ENCODE data around the gene DNAH14. TPM values are rescaled to one million over a fixed set of nuclear protein-coding genes. Genes with fewer than 3 reads are reported as not detected.

Gene DNAH14
- total RNA-seq, 1 experiment from 2014 or later, result not detected

GRCh38 chr1:225427235-225428067 is 498.0 kb downstream of the DNAH14 start, which contains the start of gene LBR:
TSS of gene LBR (minus strand) at chr1:225428038. CDS start at chr1:225424075, 3,963 bp downstream.
- DNase-seq (ENCODE audit: low spot score), result no peak

DNA sequence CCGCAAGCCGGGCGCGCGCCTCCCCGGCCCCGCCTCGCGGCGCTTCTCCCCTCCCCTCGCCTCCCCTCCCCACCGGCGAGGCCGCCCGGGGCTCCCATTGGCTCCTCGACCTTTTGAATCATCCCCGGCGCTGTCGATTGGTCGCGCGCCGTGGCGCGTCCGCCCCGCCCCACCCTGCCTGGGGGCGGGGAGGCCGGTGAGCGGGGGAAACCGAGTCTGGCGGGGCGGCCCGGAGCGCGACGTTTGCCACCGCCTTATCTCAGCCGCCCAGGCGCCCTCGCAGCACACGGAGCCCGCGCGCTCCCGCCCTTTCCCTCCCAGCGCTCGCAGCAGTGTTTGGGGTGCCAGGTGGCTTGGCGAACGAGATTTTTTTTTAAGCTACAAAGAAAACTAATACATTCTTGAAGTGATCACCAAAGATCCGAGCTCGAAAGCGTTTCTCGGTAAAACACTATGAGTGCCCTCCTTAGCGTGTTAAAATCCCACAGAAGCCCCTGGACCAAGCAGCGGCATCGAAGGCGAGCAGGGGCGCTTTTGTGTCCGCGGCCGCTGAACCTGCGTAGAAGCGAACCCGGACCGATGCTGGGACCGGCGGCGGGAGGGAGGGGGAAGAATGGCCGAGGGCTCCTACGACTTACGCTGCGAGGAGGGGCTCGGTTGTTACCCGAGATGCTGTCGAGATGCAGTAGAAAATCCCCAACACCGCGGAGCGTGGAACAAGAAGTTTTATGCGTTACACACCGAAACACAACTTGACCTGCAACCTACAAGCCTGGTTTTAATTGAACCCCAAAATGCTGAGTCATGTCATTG is 498.8 kb downstream of the DNAH14 start:
- DNase-seq (ENCODE audit: low spot score), result peak; percentile 78

- DNase-seq (ENCODE audit: low spot score), result no peak
Measured at GRCh38 chr1:225428881-225429455, 499.5 kb downstream of the DNAH14 start.

GRCh38 chr1:225430301-225430700 is 500.8 kb downstream of the DNAH14 start:
- no peak for DNase-seq (ENCODE audit: low spot score)

GRCh38 chr1:225431081-225431863 is 501.8 kb downstream of the DNAH14 start:
- no peak for DNase-seq (ENCODE audit: low spot score)

DNA sequence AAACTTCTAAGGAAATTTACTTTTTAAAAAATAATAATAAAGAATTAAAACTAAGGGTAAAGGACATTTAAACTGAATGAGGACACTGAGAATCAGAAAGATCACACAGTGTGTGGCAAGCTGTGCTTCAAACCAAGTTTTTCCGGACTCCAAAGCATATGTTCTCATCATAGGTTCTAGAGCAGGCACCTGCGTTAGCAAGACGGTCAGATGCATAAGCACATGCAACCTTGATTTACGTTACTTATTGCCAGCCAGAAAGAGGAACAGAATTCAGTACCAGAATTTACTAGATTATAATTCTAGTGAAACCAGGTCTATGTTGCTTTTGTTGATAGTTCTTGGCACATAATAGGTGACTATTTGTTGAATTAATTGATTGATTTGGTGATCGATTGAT is 504.6 kb downstream of the DNAH14 start:
- DNase-seq (ENCODE audit: low spot score), result no peak

- no peak for DNase-seq (ENCODE audit: low spot score)
Measured at GRCh38 chr1:225435076-225435475, 505.6 kb downstream of the DNAH14 start.

GRCh38 chr1:225435487-225435886 is 506.0 kb downstream of the DNAH14 start:
- no peak for DNase-seq (ENCODE audit: low spot score)

GRCh38 chr1:225435957-225436392 is 506.5 kb downstream of the DNAH14 start:
- no peak for DNase-seq (ENCODE audit: low spot score)

- DNase-seq (ENCODE audit: low spot score), result no peak
Measured at GRCh38 chr1:225437710-225438437, 508.4 kb downstream of the DNAH14 start.

DNA sequence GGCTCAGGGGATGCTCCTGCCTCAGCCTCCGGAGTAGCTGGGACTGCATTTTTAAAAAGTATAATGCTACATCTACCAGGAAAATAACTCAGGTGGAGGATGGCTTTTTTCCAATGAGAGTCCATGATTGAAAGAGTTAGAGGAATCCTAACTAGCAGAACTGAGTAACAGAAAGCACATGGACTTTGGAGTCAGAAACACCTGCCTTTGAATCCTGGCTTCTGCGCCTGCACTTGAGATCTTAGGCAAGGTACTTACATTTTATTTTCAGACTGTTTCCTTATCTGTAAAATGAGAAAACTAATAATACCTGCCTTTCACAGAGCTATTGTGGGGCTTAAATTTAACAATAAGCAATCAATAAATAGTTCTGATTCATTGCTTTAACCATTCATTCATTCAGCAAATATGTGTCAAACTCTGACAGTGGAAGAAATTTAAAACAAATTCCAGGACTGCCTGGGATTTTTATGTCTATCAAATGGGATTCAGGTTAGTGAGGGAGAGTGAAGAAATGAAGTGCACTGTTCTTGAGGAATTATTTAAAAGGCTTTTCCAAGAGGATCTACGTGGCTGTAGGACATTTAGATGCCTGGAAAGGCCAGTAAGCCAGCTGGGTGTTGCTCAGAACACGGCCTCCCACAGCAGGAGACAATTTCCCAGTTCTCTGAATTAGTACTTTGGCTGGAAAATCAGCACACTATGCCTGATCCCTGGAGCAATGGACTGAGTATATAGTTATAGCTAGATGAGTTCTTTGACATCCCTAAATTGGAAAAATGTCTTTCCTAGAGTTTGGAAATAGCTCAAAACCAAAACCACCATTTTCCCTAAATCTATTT is 511.1 kb downstream of the DNAH14 start:
- no peak for DNase-seq (ENCODE audit: low spot score)

- DNase-seq (ENCODE audit: low spot score), result no peak
Measured at GRCh38 chr1:225441314-225442122, 512.0 kb downstream of the DNAH14 start.

DNA sequence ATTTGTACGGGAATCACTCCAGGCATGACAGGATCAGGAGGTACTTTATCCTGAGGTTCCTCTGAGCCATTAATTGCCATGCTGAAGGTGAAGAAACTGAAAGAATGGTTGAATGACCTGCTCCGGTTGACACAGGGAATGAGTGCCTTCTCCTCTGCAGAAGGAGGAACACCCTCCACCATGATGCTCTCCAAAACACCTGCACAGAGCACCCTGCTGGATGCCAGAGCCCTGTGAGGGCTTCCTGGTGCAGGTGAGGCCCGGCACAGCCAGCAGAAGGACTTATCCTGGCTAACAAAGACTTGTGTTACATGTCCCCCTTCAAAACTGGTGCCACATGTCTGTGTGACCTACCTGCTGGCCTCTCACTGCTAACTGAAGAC is 512.6 kb downstream of the DNAH14 start:
- DNase-seq (ENCODE audit: low spot score), result no peak

DNA sequence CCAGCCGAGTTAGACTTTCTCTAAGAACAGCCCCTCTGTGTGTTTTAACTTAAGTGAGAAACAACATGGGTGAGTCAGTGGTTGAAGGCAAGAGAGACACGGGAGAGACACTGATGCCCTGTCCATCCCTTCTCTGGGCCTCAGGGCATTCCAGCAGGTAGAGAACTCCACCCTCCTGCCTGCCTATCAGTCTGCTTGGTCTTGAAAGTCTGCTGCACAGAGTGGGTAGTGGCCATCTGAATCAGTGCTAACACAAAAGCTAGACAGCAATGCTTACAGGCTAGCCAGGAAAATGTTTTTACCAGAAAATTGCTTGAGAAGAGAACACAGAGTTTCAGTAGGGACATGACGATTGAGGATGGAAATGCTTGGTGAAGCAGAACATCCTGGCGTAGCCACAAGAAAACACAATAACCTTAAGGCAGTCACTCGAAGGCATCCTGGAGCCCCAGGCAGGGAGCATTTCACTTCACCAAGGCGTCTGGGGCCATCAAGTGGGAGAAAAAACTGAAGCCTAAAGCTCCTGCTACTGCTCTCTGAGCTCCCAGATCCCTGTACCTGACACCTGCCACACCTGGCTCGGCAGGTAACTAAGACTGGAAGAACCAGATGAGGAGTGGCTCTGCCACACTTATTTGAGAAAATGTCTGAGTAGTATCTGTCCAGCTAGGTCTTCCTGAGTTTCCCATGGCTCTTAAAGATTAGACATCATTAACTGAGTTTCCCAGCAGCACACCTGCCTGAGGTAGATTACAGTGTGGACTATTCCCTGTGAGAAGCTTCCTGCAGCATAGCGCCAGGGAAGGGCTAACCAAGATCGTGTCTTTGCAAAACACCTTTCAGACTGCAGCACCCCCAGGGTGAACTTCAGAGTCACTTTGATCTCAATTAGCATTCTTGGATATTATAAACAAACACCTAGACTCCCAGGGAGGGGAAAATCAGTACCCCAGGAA is 516.4 kb downstream of the DNAH14 start:
- peak; percentile 48 for DNase-seq (ENCODE audit: low spot score)

DNA sequence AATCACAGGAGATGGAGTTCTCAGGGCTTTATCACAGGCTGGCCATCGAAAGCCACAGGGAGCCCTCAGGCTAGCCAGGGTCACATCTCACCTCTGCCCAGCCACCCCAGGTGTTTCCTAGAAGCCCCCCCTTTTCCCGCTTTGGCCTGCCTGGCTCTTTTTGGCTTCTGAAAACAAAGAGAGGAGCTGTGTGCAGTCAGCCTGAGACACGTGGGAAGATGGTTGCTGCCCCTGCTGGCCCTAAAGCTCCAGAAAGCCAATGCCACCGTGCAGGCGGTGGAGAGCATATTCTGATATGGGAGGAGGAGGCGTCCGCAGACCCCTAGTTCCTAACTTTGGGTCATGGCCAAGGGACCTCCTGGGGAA is 517.1 kb downstream of the DNAH14 start:
- no peak for DNase-seq (ENCODE audit: low spot score)

DNA sequence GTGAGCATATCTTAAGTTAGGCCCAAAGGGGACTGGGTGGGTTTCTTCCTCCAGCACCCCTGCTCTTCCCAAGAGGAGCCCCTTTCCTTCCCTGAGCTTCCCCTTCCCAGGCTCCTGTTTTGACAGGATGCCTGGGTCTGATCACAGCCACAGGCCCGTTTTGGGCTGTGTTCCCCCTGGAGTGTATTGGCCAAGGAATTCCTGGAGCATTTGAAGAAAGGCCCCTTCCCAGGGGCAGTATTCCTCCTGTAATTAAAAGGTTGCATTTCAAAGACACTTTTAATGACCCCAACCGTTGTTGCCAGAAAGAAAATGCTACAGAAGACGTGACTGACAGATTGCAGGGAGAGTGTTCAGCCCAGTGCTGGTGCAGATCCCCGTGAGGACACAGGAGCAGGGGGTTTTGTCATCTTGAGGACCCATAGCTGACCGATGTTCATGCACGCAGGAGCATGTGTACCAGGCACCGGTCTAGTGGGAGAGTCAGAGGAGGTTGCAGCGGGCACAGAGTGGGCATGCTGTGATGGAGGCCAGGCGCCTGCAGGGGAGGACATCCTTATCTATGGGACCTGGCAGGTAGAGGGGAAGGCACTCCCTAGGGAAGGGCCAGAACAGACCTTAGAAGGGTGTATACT is 517.6 kb downstream of the DNAH14 start:
- no peak for DNase-seq (ENCODE audit: low spot score)

GRCh38 chr1:225447650-225448089 is 518.2 kb downstream of the DNAH14 start:
- DNase-seq (ENCODE audit: low spot score), result no peak
